ENCODE measurements around the gene CEP152. TPM values are rescaled to one million over a fixed set of nuclear protein-coding genes. Genes with fewer than 3 reads are reported as not detected.

The CEP152 gene
- polyA plus RNA-seq, 3 donors from 2014 or later, result 1.1 to 8.2 (median 2.8) TPM

- Mint-ChIP-seq H3K36me3 (peaks cover 0 to 10% (median 7%) of the 10 kb centered on the region in 3 donors), H3K4me3 (no peak overlapping the region), H3K27me3 (ENCODE audit: low read depth in 3 of 3) (peaks cover 0 to 14% (median 10%) of the 10 kb centered on the region in 3 donors), H3K4me1 (no peaks in the 10 kb centered on the region), H3K9me3 (peaks cover 4 to 22% (median 17%) of the 10 kb centered on the region in 6 donors), H3K27ac (no peak overlapping the region)
- DNase-seq, result no peak
These were observed 22.8 kb upstream of the CEP152 start for GRCh38 chr15:48833526-48834239.

GRCh38 chr15:48832648-48833047 is 21.8 kb upstream of the CEP152 start:
- H3K27me3 Mint-ChIP-seq (ENCODE audit: low read depth in 3 of 3), result peaks cover 0 to 10% (median 10%) of the 10 kb centered on the region in 3 donors
- H3K9me3 Mint-ChIP-seq, result peaks cover 2 to 22% (median 17%) of the 10 kb centered on the region in 6 donors
- H3K4me3 Mint-ChIP-seq, result no peak overlapping the region
- DNase-seq, result no peak
- H3K27ac Mint-ChIP-seq, result no peak overlapping the region
- no peaks in the 10 kb centered on the region for H3K4me1 Mint-ChIP-seq
- peaks cover 0 to 10% (median 7%) of the 10 kb centered on the region in 3 donors for H3K36me3 Mint-ChIP-seq

- Mint-ChIP-seq H3K4me3 (no peak overlapping the region), H3K27ac (no peak overlapping the region), H3K9me3 (peaks cover 2 to 22% (median 17%) of the 10 kb centered on the region in 6 donors), H3K27me3 (ENCODE audit: low read depth in 3 of 3) (peaks cover 0 to 12% (median 5%) of the 10 kb centered on the region in 3 donors), H3K4me1 (no peaks in the 10 kb centered on the region), H3K36me3 (peaks cover 0 to 10% (median 7%) of the 10 kb centered on the region in 3 donors)
- DNase-seq, result no peak
These were observed 18.0 kb upstream of the CEP152 start for GRCh38 chr15:48828906-48829305.

- peaks cover 0 to 12% (median 5%) of the 10 kb centered on the region in 3 donors for H3K27me3 Mint-ChIP-seq (ENCODE audit: low read depth in 3 of 3)
- peaks cover 2 to 19% (median 14%) of the 10 kb centered on the region in 6 donors for H3K9me3 Mint-ChIP-seq
- DNase-seq, result no peak
- no peaks in the 10 kb centered on the region for H3K4me1 Mint-ChIP-seq
- H3K27ac Mint-ChIP-seq, result no peak overlapping the region
- peaks cover 0 to 10% (median 7%) of the 10 kb centered on the region in 3 donors for H3K36me3 Mint-ChIP-seq
- no peak overlapping the region for H3K4me3 Mint-ChIP-seq
These were observed 17.6 kb upstream of the CEP152 start for GRCh38 chr15:48828471-48828870.

GRCh38 chr15:48825075-48825474 is 14.2 kb upstream of the CEP152 start:
- H3K9me3 Mint-ChIP-seq, result no peaks in the 10 kb centered on the region
- peaks cover 0 to 6% (median 2%) of the 10 kb centered on the region in 3 donors for H3K27me3 Mint-ChIP-seq (ENCODE audit: low read depth in 3 of 3)
- no peak for DNase-seq
- H3K4me3 Mint-ChIP-seq, result no peak overlapping the region
- H3K36me3 Mint-ChIP-seq, result no peaks in the 10 kb centered on the region
- H3K4me1 Mint-ChIP-seq, result no peaks in the 10 kb centered on the region
- no peak overlapping the region for H3K27ac Mint-ChIP-seq

- Mint-ChIP-seq H3K4me1 (no peaks in the 10 kb centered on the region), H3K4me3 (no peak overlapping the region), H3K9me3 (no peaks in the 10 kb centered on the region), H3K36me3 (no peaks in the 10 kb centered on the region), H3K27ac (no peak overlapping the region), H3K27me3 (ENCODE audit: low read depth in 3 of 3) (peaks cover 0 to 10% (median 2%) of the 10 kb centered on the region in 3 donors)
- DNase-seq, result no peak
These were observed 12.8 kb upstream of the CEP152 start for GRCh38 chr15:48823706-48824105.

- H3K4me3 Mint-ChIP-seq, result no peak overlapping the region
- H3K27me3 Mint-ChIP-seq (ENCODE audit: low read depth in 3 of 3), result peaks cover 0 to 10% (median 2%) of the 10 kb centered on the region in 3 donors
- H3K4me1 Mint-ChIP-seq, result no peaks in the 10 kb centered on the region
- H3K9me3 Mint-ChIP-seq, result no peaks in the 10 kb centered on the region
- H3K36me3 Mint-ChIP-seq, result no peaks in the 10 kb centered on the region
- no peak for DNase-seq
- no peak overlapping the region for H3K27ac Mint-ChIP-seq
These were observed 12.4 kb upstream of the CEP152 start for GRCh38 chr15:48823237-48823636.

- Mint-ChIP-seq H3K4me3 (no peak overlapping the region), H3K36me3 (no peaks in the 10 kb centered on the region)
These were observed 3.4 kb upstream of the CEP152 start for GRCh38 chr15:48814286-48814685.

GRCh38 chr15:48811325-48811958 is 573 bp upstream of the CEP152 start:
- Mint-ChIP-seq H3K4me1 (peaks cover 17 to 28% of the 10 kb centered on the region in 2 donors), H3K4me3 (peak overlapping the region; percentile 84 to 91 (median 91)), H3K27ac (peak overlapping the region; percentile 48 to 90 (median 68)), H3K36me3 (no peaks in the 10 kb centered on the region), H3K9me3 (no peaks in the 10 kb centered on the region), H3K27me3 (ENCODE audit: low read depth in 3 of 3) (peaks cover 2 to 3% (median 2%) of the 10 kb centered on the region in 3 donors)
- no peak for DNase-seq

More at GRCh38 chr15:48814286-48814685, 3.4 kb upstream of the CEP152 start:
- no peak for DNase-seq
- Mint-ChIP-seq H3K27ac (no peak overlapping the region), H3K27me3 (ENCODE audit: low read depth in 3 of 3) (peaks cover 3 to 7% (median 4%) of the 10 kb centered on the region in 3 donors), H3K4me1 (peaks cover 17 to 22% of the 10 kb centered on the region in 2 donors), H3K9me3 (no peaks in the 10 kb centered on the region)

- Mint-ChIP-seq H3K27ac (no peak overlapping the region), H3K27me3 (ENCODE audit: low read depth in 3 of 3) (peaks cover 0 to 2% (median 0%) of the 10 kb centered on the region in 3 donors), H3K4me1 (peaks cover 11 to 20% of the 10 kb centered on the region in 2 donors), H3K4me3 (no peak overlapping the region), H3K36me3 (peaks cover 6 to 9% (median 8%) of the 10 kb centered on the region in 3 donors), H3K9me3 (no peaks in the 10 kb centered on the region)
- DNase-seq, result no peak
These were observed 4.7 kb downstream of the CEP152 start for GRCh38 chr15:48806151-48806550.

GRCh38 chr15:48805591-48805990 is 5.3 kb downstream of the CEP152 start:
- Mint-ChIP-seq H3K4me3 (no peak overlapping the region), H3K36me3 (peaks cover 6 to 9% (median 8%) of the 10 kb centered on the region in 3 donors), H3K4me1 (peaks cover 13 to 23% of the 10 kb centered on the region in 2 donors), H3K9me3 (no peaks in the 10 kb centered on the region), H3K27ac (no peak overlapping the region), H3K27me3 (ENCODE audit: low read depth in 3 of 3) (no peaks in the 10 kb centered on the region)
- no peak for DNase-seq

- no peak for DNase-seq
- H3K9me3 Mint-ChIP-seq, result no peaks in the 10 kb centered on the region
- peaks cover 6 to 9% (median 8%) of the 10 kb centered on the region in 3 donors for H3K36me3 Mint-ChIP-seq
- no peaks in the 10 kb centered on the region for H3K27me3 Mint-ChIP-seq (ENCODE audit: low read depth in 3 of 3)
- H3K27ac Mint-ChIP-seq, result no peak overlapping the region
- H3K4me1 Mint-ChIP-seq, result peaks cover 5 to 9% of the 10 kb centered on the region in 2 donors
- no peak overlapping the region for H3K4me3 Mint-ChIP-seq
These were observed 7.0 kb downstream of the CEP152 start for GRCh38 chr15:48803877-48804276.

- peaks cover 6 to 9% (median 8%) of the 10 kb centered on the region in 3 donors for H3K36me3 Mint-ChIP-seq
- H3K4me3 Mint-ChIP-seq, result no peak overlapping the region
- peaks cover 5 to 9% of the 10 kb centered on the region in 2 donors for H3K4me1 Mint-ChIP-seq
- no peak for DNase-seq
- no peaks in the 10 kb centered on the region for H3K27me3 Mint-ChIP-seq (ENCODE audit: low read depth in 3 of 3)
- H3K9me3 Mint-ChIP-seq, result no peaks in the 10 kb centered on the region
- H3K27ac Mint-ChIP-seq, result no peak overlapping the region
These were observed 8.0 kb downstream of the CEP152 start for GRCh38 chr15:48802867-48803266.

GRCh38 chr15:48802257-48802656 is 8.6 kb downstream of the CEP152 start:
- Mint-ChIP-seq H3K4me1 (peaks cover 9 to 15% of the 10 kb centered on the region in 2 donors), H3K9me3 (no peaks in the 10 kb centered on the region), H3K36me3 (peaks cover 6 to 9% (median 8%) of the 10 kb centered on the region in 3 donors), H3K4me3 (no peak overlapping the region), H3K27ac (no peak overlapping the region), H3K27me3 (ENCODE audit: low read depth in 3 of 3) (no peaks in the 10 kb centered on the region)
- DNase-seq, result no peak
